MM.1S (cell line): ENCODE data around the gene BCL3.

Experiments
- DNase-seq: peaks from one replicate; pipeline ENCODE4 v3.0.0-alpha.2; 2015
- H2AFZ ChIP-seq: fragments of 300-600 bp; sonication (generic); 2 replicates; pipeline ENCODE4 v1.6.0; 2016; ENCODE audit warnings: antibody characterized with exemption, low read length
- H3F3A ChIP-seq: fragments of 300-600 bp; sonication (generic); 2 replicates; pipeline ENCODE4 v1.6.1; 2016; ENCODE audit warnings: mild to moderate bottlenecking, antibody characterized with exemption, low read length, moderate library complexity, mixed read lengths; ENCODE audit not compliant: insufficient read depth
- H3K27ac ChIP-seq: fragments of 300-600 bp; sonication (generic); 2 replicates; pipeline ENCODE4 v1.5.1; 2016; ENCODE audit warnings: mild to moderate bottlenecking, low read length
- H3K27me3 ChIP-seq: fragments of 300-600 bp; sonication (generic); replicated peaks from 2 replicates; pipeline ENCODE4 v1.6.0; 2016; ENCODE audit warnings: low read length; ENCODE audit not compliant: insufficient read depth
- H3K36me3 ChIP-seq: fragments of 300-600 bp; sonication (generic); replicated peaks from 2 replicates; pipeline ENCODE4 v1.6.1; 2016; ENCODE audit warnings: mild to moderate bottlenecking, low read length, mixed read lengths; ENCODE audit not compliant: insufficient read depth
- H3K4me1 ChIP-seq: fragments of 300-600 bp; sonication (generic); 2 replicates; pipeline ENCODE4 v1.6.1; 2016; ENCODE audit warnings: low read length, mixed read lengths
- H3K4me2 ChIP-seq: fragments of 300-600 bp; sonication (generic); 2 replicates; pipeline ENCODE4 v1.6.0; 2016; ENCODE audit warnings: low read depth, low read length
- H3K4me3 ChIP-seq: fragments of 300-600 bp; sonication (generic); 2 replicates; pipeline ENCODE4 v1.5.1; 2016; ENCODE audit warnings: low read length, mixed read lengths
- H3K79me2 ChIP-seq: fragments of 300-600 bp; sonication (generic); 2 replicates; pipeline ENCODE4 v1.6.1; 2016; ENCODE audit warnings: mixed run types, low read length, mixed read lengths
- H3K9ac ChIP-seq: fragments of 300-600 bp; sonication (generic); 2 replicates; pipeline ENCODE4 v1.6.1; 2016; ENCODE audit warnings: low read length, mixed read lengths
- H3K9me2 ChIP-seq: fragments of 300-600 bp; sonication (generic); replicated peaks from 2 replicates; pipeline ENCODE4 v1.6.1; 2016; ENCODE audit warnings: mild to moderate bottlenecking, low read length, mixed read lengths; ENCODE audit not compliant: insufficient read depth
- H3K9me3 ChIP-seq: fragments of 300-600 bp; sonication (generic); replicated peaks from 2 replicates; pipeline ENCODE4 v1.6.1; 2016; ENCODE audit warnings: mild to moderate bottlenecking, low read length, mixed read lengths; ENCODE audit not compliant: insufficient read depth
- H4K20me1 ChIP-seq: fragments of 300-600 bp; sonication (generic); 2 replicates; pipeline ENCODE4 v1.6.1; 2016; ENCODE audit warnings: mild to moderate bottlenecking, low read length, moderate library complexity, mixed read lengths; ENCODE audit not compliant: insufficient read depth
- EZH2 ChIP-seq: fragments of 300-600 bp; sonication (generic); optimal IDR thresholded peaks from 2 replicates; pipeline ENCODE3; 2017; ENCODE audit warnings: low read depth, mild to moderate bottlenecking, antibody characterized with exemption, low read length, mixed read lengths
- EZH2phosphoT487 ChIP-seq: fragments of 300-600 bp; sonication (generic); IDR thresholded peaks from 2 replicates; pipeline ENCODE4 v1.6.1; 2018; ENCODE audit warnings: antibody characterized with exemption, low read length
- TF ChIP-seq, protein P1 (sequence below): fragments of 300-600 bp; sonication (generic); IDR thresholded peaks from 2 replicates; pipeline ENCODE4 v1.5.1; 2016; ENCODE audit warnings: antibody characterized with exemption, low read length, mixed read lengths

BCL3 gene

DNA sequence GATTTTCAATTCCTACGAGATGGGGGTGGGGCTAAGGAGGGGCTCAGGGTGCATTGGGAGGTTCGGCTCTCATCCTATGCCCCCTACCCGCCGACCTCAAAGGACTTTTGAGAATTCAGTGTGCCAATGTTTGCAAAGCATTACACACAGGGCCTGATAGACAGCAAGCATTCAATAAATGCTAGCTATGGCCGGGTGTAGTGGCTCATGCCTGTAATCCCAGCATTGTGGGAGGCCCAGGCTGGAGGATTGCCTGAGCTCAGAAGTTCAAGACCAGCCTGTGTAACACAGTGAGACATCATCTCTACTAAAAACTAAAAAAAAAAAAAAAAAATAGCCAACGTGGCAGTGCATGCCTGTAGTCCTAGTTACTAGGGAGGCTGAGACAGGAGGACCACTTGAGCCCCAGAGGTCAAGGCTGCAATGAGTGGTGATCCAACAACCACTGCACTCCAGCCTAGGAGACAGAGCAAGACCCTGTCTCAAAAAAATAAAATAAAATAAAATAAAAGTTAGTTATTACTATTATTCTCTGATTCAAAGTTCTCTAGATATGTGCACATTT is 27.2 kb downstream of the BCL3 start:
- Histone ChIP-seq H3K4me1 (0 out of 2 replicates have a peak, but pooled peaks cover 3% of the 10 kb centered on the region), H3K4me2 (no peak overlapping the region), H3K9ac (no peak overlapping the region)

DNA sequence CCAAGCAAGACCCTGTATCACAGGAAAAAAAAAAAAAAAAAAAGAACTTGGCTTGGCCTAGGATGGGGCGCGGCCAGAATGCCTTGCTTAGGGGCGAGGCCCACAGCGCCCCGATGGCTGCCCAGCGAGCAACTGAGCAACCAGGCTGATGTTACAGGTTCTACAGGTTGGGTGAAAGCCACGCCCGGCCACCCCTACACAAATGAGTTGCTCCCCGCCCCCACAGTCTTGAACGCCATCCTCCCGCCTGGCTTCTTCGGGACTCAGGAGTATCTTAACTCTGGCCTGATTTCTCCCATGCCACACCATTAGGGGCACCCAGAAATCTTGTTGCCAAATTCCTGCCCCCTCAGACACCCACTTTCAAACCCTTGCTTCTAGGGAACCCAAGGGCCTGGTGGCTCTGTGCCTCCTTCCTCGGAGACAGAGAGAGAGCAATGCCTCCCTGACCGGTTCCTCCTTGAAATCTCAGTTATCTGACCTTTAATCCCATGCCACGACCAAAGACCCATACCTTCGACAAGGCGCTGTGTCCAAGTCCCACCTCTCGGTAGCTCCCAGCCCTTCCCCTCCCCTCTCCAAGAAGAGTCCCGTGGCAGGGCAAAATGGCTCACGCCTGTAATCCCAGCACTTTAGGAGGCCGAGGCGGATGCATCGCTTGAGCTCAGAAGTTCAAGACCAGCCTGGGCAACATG is 28.0 kb downstream of the BCL3 start:
- Histone ChIP-seq H3K27ac (no peak overlapping the region), H3K27me3 (peaks cover 13% of the 10 kb centered on the region), H2AFZ (no peak overlapping the region), H4K20me1 (no peaks in the 10 kb centered on the region), H3K9ac (no peak overlapping the region), H3K4me1 (no peaks in the 10 kb centered on the region), H3F3A (no peaks in the 10 kb centered on the region), H3K36me3 (no peaks in the 10 kb centered on the region), H3K4me3 (no peak overlapping the region), H3K9me3 (no peaks in the 10 kb centered on the region), H3K79me2 (no peaks in the 10 kb centered on the region), H3K4me2 (no peak overlapping the region), H3K9me2 (no peaks in the 10 kb centered on the region)
- TF ChIP-seq, protein P1, sequence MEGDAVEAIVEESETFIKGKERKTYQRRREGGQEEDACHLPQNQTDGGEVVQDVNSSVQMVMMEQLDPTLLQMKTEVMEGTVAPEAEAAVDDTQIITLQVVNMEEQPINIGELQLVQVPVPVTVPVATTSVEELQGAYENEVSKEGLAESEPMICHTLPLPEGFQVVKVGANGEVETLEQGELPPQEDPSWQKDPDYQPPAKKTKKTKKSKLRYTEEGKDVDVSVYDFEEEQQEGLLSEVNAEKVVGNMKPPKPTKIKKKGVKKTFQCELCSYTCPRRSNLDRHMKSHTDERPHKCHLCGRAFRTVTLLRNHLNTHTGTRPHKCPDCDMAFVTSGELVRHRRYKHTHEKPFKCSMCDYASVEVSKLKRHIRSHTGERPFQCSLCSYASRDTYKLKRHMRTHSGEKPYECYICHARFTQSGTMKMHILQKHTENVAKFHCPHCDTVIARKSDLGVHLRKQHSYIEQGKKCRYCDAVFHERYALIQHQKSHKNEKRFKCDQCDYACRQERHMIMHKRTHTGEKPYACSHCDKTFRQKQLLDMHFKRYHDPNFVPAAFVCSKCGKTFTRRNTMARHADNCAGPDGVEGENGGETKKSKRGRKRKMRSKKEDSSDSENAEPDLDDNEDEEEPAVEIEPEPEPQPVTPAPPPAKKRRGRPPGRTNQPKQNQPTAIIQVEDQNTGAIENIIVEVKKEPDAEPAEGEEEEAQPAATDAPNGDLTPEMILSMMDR, result no peak
- TF ChIP-seq EZH2 (no peak), EZH2phosphoT487 (no peak)
- DNase-seq, result no peak

More for the DNA sequence above, 27.2 kb downstream of the BCL3 start:
- peaks cover 13% of the 10 kb centered on the region for H3K27me3 ChIP-seq
- no peaks in the 10 kb centered on the region for H4K20me1 ChIP-seq
- H3K9me3 ChIP-seq, result no peaks in the 10 kb centered on the region
- H3K79me2 ChIP-seq, result no peaks in the 10 kb centered on the region
- H3K9me2 ChIP-seq, result no peaks in the 10 kb centered on the region
- TF ChIP-seq EZH2phosphoT487, result no peak
- TF ChIP-seq, protein P1, result no peak
- no peak for TF ChIP-seq EZH2
- no peak overlapping the region for H2AFZ ChIP-seq
- DNase-seq, result no peak
- H3K36me3 ChIP-seq, result no peaks in the 10 kb centered on the region
- no peak overlapping the region for H3K4me3 ChIP-seq
- no peaks in the 10 kb centered on the region for H3F3A ChIP-seq
- no peak overlapping the region for H3K27ac ChIP-seq

DNA sequence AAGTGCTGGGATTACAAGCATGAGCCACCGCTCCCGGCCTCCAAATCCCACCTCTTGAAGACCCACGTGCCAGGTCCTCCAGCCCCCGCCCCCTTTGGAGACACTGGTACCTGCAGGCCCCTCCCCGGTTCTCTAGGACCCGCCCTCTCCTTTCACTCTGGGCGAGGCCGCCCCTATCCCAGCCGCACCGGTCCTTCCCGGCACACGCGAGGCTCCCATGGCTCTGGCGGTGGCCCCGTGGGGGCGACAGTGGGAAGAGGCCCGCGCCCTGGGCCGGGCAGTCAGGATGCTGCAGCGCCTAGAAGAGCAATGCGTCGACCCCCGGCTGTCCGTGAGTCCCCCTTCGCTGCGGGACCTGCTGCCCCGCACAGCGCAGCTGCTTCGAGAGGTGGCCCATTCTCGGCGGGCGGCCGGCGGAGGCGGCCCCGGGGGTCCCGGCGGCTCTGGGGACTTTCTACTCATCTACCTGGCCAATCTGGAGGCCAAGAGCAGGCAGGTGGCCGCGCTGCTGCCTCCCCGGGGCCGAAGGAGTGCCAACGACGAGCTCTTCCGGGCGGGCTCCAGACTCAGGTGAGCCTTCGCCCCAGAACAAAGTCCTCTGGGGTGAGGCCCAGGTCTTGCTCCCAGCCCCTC is 29.3 kb downstream of the BCL3 start, which contains the start of gene CBLC:
Gene CBLC (plus strand): TSS at position 176 of the 633 bp plus-strand sequence. CDS start 42 bp downstream, at position 218.
- Histone ChIP-seq H3K27ac (no peak within 1 kb of the TSS), H3F3A (no peaks in the 10 kb centered on the region), H3K36me3 (no peaks in the 10 kb centered on the region), H3K27me3 (0 out of 2 replicates have a peak, but pooled peaks cover 8% of the 10 kb centered on the region), H3K4me1 (no peaks in the 10 kb centered on the region), H2AFZ (0 out of 2 replicates have a peak within 1 kb of the TSS, but pooled peaks have one; percentile 38), H4K20me1 (no peaks in the 10 kb centered on the region), H3K4me3 (no peak within 1 kb of the TSS), H3K9me2 (no peaks in the 10 kb centered on the region), H3K9ac (no peak within 1 kb of the TSS), H3K4me2 (peak within 1 kb of the TSS; percentile 37; the same call in 1 of the 2 replicates), H3K9me3 (no peaks in the 10 kb centered on the region), H3K79me2 (no peaks in the 10 kb centered on the region)
- DNase-seq, result no peak
- TF ChIP-seq EZH2phosphoT487 (no peak), EZH2 (no peak)
- TF ChIP-seq, protein P1, result no peak
